Measurements from ENCODE around the gene MEG3.

GRCh38 chr14:100802766-100803165 lies 23.2 kb upstream of the MEG3 start:
- TF ChIP-seq POLR2A (IDR thresholded peaks at IDR 0.05) (no peak), CTCF (IDR thresholded peaks at IDR 0.05) (no peak)

All from lower leg skin (tissue), 3 donors.